NB4 (cell line): Measurements from ENCODE around the gene CSTF2T.

ENCODE experiments used
- DNase-seq: peaks from one replicate; pipeline ENCODE4 v3.0.0; 2010; ENCODE audit warnings: low read depth
- H3K4me3 ChIP-seq: one replicate; pipeline ENCODE4 v1.5.1; 2011; ENCODE audit warnings: mild to moderate bottlenecking, low read depth, low read length, moderate library complexity
- CTCF ChIP-seq: IDR thresholded peaks from one replicate; pipeline ENCODE4 v1.5.1; 2012; ENCODE audit warnings: low read depth, low read length
- MAX ChIP-seq: IDR thresholded peaks from 2 replicates; pipeline ENCODE4 v1.6.1; 2011; ENCODE audit warnings: low read depth, low read length
- MYC ChIP-seq: IDR thresholded peaks from 2 replicates; pipeline ENCODE4 v1.6.1; 2011; ENCODE audit warnings: low read depth, low read length
- POLR2A ChIP-seq: IDR thresholded peaks from 2 replicates; pipeline ENCODE4 v1.6.1; 2011; ENCODE audit warnings: mild to moderate bottlenecking; ENCODE audit not compliant: insufficient read length; ENCODE audit errors: extremely low read depth

Gene CSTF2T

DNA sequence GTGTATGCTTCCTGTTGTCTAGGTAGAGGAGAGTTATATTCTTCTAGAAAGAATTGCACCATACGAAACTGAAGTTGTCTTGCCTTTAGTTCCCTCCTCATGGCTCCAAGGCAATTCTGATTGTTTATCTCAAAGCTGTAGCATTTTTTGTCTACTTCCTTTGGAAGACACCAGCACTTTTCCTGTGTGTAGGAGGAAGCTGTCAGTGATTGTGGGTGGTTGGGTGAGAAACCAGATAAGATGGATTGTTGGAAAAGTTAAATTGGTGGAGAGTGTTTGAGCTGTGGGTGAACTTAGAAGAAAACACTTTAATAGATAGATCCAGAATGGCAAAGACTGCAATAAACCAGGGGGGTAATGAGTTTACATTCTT lies 12.1 kb upstream of the CSTF2T start:
- H3K4me3 ChIP-seq, result no peak overlapping the region
- no peak for DNase-seq
- no peak for TF ChIP-seq MAX
- no peak for TF ChIP-seq CTCF
- no peak for TF ChIP-seq MYC
- TF ChIP-seq POLR2A, result no peak

DNA sequence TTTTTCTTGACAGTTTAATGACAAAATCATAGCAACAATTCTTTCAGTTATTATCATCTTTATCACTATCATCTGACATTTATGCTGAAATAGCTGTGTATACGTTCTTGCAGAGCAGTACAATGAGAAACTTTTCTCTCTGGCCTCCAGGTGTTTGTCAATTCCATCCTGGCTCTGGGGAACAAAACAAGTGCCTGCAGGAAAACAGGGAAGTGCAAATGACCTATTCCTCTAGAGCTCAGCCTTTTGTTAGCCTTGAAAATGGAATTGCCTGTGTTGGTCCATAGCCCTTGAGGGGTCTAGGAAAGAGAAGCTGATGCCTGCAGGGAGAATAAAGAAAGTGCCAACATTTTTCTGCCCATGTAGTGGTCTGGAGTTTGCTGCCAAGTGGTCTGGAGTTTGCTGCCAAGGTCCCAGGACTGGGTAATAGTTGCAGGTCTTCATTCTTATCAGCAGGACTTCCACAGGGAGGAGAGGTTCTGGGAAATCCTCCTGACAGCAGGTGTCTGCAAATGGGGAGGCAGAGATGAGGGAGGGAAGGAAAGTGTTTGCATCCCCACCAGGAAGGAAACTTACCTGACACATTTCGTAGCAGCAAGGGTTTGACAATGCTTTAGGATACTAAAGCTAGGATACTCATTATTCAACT lies 10.1 kb upstream of the CSTF2T start:
- TF ChIP-seq CTCF, result no peak
- no peak for TF ChIP-seq MYC
- no peak for TF ChIP-seq POLR2A
- TF ChIP-seq MAX, result no peak
- no peak overlapping the region for H3K4me3 ChIP-seq
- DNase-seq, result no peak

DNA sequence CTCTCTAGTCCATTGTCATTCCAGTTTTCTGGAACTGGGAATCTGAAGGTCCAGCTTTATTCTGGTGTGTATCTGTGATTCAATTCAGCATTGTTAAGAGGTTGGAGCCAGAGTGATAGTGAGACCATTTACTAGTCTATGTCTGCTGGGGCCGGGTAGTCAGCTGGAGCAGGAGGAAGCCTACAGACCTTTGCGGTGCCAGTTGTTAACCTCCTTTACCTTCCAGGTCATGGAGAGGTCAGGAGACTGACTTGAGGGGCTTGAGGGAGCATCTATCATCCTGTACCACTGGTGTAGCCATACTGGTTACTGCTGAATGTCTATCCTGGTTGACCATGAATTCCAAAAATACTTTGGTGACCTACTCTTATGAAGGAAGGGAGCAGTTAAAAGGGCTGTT lies 9.2 kb upstream of the CSTF2T start:
- no peak for TF ChIP-seq CTCF
- TF ChIP-seq MYC, result no peak
- TF ChIP-seq MAX, result no peak
- TF ChIP-seq POLR2A, result no peak
- H3K4me3 ChIP-seq, result no peak overlapping the region
- no peak for DNase-seq

DNA sequence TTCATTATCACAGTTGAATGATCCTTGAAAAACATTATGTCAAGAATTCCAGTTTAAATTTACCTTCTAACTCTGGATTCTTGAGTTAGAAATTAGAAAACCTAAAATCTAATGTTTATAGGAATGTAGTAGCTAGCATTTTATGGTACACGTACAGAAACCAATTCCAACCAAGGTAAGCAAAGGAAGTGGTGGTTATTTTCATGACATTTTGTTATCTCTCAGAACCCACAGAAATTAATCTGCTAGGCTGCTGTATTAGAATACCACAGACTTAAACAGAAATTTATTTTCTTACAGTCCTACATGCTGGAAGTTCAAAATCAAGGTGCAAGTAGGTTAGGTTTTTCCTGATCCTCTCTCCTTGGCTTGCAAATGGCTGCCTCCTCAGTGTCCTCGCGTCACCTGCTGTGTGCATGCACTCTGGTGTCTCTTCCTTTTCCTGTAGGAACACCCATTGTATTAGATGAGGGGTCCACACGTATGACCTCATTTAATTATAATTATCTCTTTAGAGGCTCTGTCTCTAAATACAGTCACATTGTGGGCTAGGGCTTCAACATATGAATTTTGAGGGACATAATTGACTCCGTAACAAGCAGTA lies 8.5 kb upstream of the CSTF2T start:
- DNase-seq, result no peak
- H3K4me3 ChIP-seq, result no peak overlapping the region
- no peak for TF ChIP-seq POLR2A
- TF ChIP-seq CTCF, result no peak
- no peak for TF ChIP-seq MYC
- TF ChIP-seq MAX, result no peak

DNA sequence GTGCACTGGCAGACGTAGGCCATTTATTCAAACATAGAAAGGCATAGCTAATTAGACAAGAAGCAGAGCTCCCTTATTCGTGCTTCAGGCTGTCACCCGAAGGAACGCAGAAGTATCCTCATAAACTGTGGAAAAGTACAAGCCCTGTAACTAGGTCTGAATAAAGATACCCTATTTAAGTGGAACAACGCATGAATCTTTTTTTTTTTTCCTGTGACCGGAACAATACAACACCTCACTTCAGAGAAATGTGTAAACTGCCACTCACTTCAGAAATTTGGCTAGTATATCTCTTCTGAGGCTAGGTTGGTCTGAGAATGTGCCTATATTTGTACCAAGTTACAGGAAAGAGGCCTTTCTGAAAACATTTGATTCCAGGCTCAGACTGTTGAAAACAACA lies 8.0 kb upstream of the CSTF2T start:
- TF ChIP-seq MYC (no peak), MAX (no peak), POLR2A (no peak), CTCF (no peak)
- no peak for DNase-seq
- no peak overlapping the region for H3K4me3 ChIP-seq
